Large intestine (tissue), 3 donors: ENCODE data around the gene SHOX. TPM values are rescaled to one million over a fixed set of nuclear protein-coding genes. Genes with fewer than 3 reads are reported as not detected.
"Not testable (repeated sequence)": the region's sequence is repeated elsewhere in the genome, so short reads cannot be mapped to it uniquely, and the experiment has no call there.

Experiments
- DNase-seq, 2 donors: peaks; one replicate each; pipeline versions ENCODE4 v3.0.0 to v3.0.0-alpha.2; 2013
- H3K27ac ChIP-seq: one replicate; pipeline ENCODE4 v1.5.1; 2013; ENCODE audit warnings: low read length
- H3K27me3 ChIP-seq: 2 replicates; pipeline ENCODE4 v1.6.1; 2013; ENCODE audit warnings: low read length; ENCODE audit not compliant: control insufficient read depth, insufficient read depth
- H3K36me3 ChIP-seq: 2 replicates; pipeline ENCODE4 v1.6.1; 2013; ENCODE audit warnings: low read length; ENCODE audit not compliant: control insufficient read depth, insufficient read depth
- H3K4me1 ChIP-seq: one replicate; pipeline ENCODE4 v1.6.1; 2013; ENCODE audit warnings: low read length; ENCODE audit not compliant: control insufficient read depth, insufficient read depth
- H3K4me3 ChIP-seq: one replicate; pipeline ENCODE4 v1.5.1; 2013; ENCODE audit warnings: low read length
- H3K9me3 ChIP-seq: one replicate; pipeline ENCODE4 v1.6.1; 2013; ENCODE audit warnings: mild to moderate bottlenecking, low read depth, low read length, moderate library complexity; ENCODE audit not compliant: control insufficient read depth
- WGBS: methylation state at CpG from one replicate; pipeline ENCODE4 v1.1.5; 2013; ENCODE audit warnings: low lambda C conversion rate; ENCODE audit not compliant: insufficient coverage; 5-methylcytosine and 5-hydroxymethylcytosine counted together
- polyA plus RNA-seq: library from polyadenylated mRNA; unstranded; fragments of 120-200 nt; gene quantifications from one replicate; pipeline ENCODE4 v1.2.1, GENCODE V29; 2013

The SHOX gene
- polyA plus RNA-seq, 1 donor = 0.01 TPM

DNA sequence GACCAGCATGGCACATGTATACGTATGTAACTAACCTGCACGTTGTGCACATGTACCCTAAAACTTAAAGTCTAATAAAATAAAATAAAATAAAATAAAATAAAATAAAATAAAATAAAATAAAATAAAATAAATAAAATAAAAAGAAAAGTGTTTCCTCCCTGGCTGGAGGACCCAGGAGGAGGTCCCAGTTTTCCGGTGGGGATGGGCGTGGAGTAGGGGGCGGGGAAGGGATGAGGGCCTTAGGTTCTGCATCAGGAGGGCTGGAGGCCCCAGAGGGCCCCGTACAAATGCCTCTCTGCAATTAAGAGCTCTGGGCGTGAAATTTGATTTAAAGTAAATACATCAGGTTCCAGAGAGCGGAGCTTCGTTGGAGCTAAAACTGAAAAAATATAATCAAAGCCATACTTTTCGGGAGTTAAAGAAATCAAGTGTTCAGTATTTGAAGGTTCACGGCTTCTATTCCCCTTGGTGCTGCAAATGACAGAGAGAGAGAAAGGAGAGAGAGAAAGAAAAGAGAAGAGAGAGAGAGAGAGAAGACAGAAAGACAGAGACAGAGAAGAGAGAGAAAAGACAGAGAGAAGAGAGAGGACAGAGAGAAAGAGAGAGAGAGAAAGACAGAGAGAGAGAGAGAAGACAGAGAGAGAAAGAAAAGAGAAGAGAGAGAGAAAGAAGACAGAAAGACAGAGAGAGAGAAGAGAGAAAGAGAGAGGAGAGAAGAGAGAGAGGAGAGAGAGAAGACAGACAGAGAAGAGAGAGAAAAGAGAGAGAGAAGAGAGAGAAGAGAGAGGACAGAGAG, 8.7 kb upstream of the SHOX start:
- Histone ChIP-seq H3K4me3 (no peak overlapping the region), H3K9me3 (no peaks in the 10 kb centered on the region), H3K27ac (no peak overlapping the region), H3K36me3 (no peaks in the 10 kb centered on the region), H3K27me3 (peaks cover 37% of the 10 kb centered on the region), H3K4me1 (no peaks in the 10 kb centered on the region)
- 34% methylated on average over 6 of the region's 11 CpGs for WGBS
- no peak for DNase-seq

DNA sequence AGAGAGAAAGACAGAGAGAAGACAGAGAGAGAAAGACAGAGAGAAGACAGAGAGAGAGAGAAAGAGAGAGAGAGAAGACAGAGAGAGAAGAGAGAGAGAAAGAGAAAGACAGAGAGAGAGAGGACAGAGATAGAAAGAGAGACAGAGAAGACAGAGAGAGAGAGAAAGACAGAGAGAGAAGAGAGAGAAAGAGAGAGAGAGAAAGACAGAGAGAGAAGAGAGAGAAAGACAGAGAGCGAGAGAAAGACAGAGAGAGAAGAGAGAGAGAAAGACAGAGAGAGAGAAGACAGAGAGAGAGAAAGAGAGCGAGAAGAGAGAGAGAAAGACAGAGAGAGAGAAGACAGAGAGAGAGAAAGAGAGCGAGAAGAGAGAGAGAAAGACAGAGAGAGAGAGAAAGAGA, 7.8 kb upstream of the SHOX start:
- DNase-seq, H3K36me3 ChIP-seq, H3K27ac ChIP-seq, H3K4me1 ChIP-seq, H3K4me3 ChIP-seq, H3K9me3 ChIP-seq: not testable (repeated sequence)
- H3K27me3 ChIP-seq = peaks cover 46% of the 10 kb centered on the region
- 58% methylated on average over 2 of the region's 3 CpGs for WGBS

DNA sequence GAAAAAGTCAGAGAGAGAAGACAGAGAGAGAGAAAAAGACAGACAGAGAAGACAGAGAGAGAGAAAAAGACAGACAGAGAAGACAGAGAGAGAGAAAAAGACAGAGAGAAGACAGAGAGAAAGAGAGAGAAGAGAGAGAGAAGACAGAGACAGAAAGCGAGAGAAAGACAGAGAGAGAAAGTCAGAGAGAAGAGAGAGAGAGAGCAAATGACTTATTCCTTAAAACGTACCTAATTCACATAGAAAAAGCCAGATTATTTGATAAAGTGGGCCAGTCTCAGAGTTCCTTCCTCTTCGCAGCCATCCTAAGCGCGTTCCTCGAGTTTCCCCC, 7.4 kb upstream of the SHOX start:
- H3K4me1 ChIP-seq = no peaks in the 10 kb centered on the region
- no peaks in the 10 kb centered on the region for H3K9me3 ChIP-seq
- no peak for DNase-seq
- no peaks in the 10 kb centered on the region for H3K36me3 ChIP-seq
- peaks cover 51% of the 10 kb centered on the region for H3K27me3 ChIP-seq
- WGBS = 9% methylated on average over 1 of the region's 6 CpGs
- H3K27ac ChIP-seq = no peak overlapping the region
- no peak overlapping the region for H3K4me3 ChIP-seq

DNA sequence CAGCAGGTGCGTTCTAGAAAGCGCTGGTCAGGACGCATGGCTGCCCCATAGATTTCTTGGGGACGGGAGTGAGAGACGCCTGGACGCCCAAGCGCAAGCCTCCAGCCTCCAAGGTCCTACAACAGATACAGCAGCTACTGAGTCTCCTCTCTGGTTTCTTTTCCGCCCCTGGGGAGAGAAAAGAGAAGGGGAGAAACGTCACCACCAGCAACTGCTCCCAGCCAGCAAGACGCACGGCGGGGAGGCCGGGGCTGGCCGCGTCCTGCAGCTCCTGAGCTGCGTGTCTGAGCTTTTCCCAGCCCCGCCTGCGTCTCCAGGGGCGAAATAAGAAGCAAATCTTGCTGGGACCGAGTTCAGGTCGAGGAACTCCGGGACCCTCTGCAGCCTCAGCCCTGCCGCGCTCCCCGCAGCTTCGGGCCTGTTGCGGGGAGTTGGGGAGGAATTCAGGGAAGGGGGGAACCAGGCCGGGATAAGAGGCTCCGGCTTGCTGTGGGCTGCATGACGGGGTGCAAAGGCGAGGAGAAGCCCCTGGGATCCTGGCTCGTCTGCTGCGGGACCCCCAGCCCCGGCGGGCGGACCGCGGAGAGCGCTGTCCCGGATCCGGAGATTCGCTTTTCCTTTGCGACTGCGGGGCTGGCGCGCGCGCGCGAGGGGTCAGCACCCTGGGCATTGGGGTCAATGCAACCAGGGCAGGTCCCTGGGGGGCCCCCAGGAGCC, 6.8 kb upstream of the SHOX start:
- Histone ChIP-seq H3K27ac (no peak overlapping the region), H3K4me3 (no peak overlapping the region), H3K36me3 (no peaks in the 10 kb centered on the region), H3K27me3 (peaks cover 51% of the 10 kb centered on the region), H3K4me1 (no peaks in the 10 kb centered on the region), H3K9me3 (no peaks in the 10 kb centered on the region)
- WGBS = no CpG with 5 or more reads among the region's 50 CpGs
- DNase-seq = no peak

DNA sequence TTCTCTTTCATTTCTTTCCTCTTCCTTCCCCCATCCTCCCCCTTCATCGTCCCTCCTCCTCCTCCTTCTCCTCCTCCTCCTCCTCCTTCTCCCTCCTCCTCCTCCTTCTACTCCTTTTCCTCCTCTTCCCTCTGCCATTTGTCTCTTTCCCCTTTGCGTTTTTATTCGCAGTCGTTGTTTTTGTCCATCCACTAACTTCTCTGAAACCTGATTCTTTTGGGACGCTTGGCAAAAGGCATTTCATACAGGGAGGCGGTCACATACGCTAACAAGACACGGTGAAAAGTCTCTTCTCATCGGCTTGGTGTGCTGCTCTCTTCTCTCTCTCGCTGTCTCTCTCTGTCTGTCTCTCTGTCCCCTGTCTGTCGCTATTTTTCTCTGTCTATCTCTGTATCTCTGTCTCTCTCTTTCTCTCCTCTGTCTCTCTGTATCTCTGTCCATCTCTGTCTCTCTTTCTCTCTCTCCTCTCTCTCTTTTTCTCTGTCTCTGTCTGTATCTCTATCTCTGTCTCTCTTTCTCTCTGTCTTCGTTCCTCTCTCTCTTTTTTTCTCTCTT, 5.4 kb upstream of the SHOX start:
- 12% methylated on average over 5 of the region's 12 CpGs for WGBS
- Histone ChIP-seq H3K36me3 (no peaks in the 10 kb centered on the region), H3K9me3 (peaks cover 3% of the 10 kb centered on the region), H3K4me1 (no peaks in the 10 kb centered on the region), H3K4me3 (no peak overlapping the region), H3K27me3 (peaks cover 55% of the 10 kb centered on the region), H3K27ac (no peak overlapping the region)
- DNase-seq = no peak

DNA sequence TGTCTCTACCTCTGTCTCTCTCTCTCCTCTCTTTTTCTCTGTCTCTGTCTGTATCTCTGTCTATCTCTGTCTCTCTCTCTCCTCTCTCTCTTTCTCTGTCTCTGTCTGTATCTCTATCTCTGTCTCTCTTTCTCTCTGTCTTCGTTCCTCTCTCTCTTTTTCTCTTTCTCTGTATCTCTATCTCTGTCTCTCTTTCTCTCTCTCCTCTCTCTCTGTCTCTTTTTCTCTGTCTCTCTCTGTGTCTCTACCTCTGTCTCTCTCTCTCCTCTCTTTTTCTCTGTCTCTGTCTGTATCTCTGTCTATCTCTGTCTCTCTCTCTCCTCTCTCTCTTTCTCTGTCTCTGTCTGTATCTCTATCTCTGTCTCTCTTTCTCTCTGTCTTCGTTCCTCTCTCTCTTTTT, 4.5 kb upstream of the SHOX start:
- H3K4me1 ChIP-seq = not testable (repeated sequence)
- H3K27me3 ChIP-seq = peaks cover 58% of the 10 kb centered on the region
- 57% methylated on average over 1 of the region's 2 CpGs for WGBS

DNA sequence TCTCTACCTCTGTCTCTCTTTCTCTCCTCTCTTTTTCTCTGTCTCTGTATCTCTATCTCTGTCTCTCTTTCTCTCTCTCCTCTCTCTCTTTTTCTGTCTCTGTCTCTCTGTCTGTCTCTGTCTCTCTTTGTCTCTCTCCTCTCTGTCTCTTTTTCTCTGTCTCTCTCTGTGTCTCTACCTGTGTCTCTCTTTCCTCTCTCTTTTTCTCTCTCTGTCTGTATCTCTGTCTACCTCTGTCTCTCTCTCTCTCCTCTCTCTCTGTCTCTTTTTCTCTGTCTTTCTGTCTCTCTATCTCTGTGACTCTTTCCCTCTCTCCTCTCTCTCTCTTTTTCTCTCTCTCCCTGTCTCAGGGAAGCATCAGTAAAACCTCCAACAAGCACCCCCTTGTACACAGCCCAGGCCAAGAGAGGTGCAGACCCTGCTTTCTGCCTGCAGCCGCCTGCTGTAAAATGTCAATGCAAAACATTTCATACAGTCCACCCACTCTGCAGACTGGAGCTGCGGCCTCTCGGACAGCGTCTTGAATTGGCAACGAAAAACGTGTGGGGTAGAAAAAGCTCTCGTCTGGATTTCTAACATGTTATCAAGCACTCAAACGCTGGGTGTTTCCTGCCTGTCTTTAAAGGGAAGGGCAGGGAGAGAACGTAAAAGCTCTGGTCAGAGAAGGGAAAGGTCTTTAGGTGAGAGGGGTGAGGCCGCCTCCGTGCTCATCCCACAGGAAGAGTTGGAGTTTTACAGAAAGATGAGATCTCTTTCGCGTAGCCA, 3.7 kb upstream of the SHOX start:
- no peaks in the 10 kb centered on the region for H3K4me1 ChIP-seq
- WGBS = 10% methylated on average over 2 of the region's 13 CpGs
- H3K27ac ChIP-seq = no peak overlapping the region
- H3K27me3 ChIP-seq = peaks cover 62% of the 10 kb centered on the region
- H3K36me3 ChIP-seq = no peaks in the 10 kb centered on the region
- H3K9me3 ChIP-seq = peaks cover 10% of the 10 kb centered on the region
- no peak for DNase-seq
- H3K4me3 ChIP-seq = no peak overlapping the region

More for the DNA sequence above, 4.5 kb upstream of the SHOX start:
- not testable (repeated sequence) for H3K4me3 ChIP-seq, H3K36me3 ChIP-seq, H3K27ac ChIP-seq, DNase-seq, H3K9me3 ChIP-seq

DNA sequence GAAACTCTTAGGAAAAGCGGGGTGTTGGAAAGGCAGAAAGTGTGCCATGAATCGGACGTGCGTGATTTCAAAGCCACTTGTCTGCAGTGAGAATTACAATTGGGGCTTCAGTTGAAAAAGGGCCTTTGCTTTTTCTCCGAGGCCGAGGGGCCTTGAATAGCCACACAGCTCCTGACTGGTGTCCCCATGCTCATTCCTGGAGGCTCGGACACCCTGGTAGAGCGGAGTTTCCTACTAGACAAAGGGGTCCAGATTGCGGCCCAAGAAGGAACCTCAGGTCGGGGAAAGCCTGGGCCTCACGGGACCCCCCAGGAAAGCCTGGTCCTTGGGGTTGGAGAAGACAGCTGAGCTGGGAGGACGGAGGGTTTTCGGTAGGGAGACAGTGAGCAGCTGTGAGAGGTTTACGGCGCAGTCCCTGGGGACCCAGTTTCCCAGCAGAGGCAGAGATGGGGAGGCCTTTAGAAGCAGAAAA, 3.0 kb upstream of the SHOX start:
- no peak for DNase-seq
- no CpG with 5 or more reads among the region's 15 CpGs for WGBS
- H3K27me3 ChIP-seq = peaks cover 68% of the 10 kb centered on the region

DNA sequence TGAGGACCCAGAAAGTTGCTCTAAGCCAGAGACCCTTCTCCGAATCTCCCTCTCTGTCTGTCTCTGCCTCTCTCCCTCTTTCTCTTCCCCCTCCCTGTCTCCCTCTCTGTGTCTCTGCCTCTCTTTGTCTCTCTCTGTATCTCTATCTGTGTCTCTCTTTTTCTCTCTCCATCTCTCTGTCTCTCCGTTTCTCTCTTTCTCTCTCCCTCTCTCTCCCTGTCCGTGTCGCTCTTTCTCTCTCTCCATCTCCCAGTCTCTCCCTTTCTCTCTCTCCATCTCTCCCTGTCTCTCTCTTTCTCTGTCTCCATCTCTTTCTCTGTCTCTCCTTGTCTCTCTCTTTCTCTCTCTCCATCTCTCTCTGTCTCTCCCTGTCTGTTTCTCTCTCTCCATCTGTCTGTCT, 2.6 kb upstream of the SHOX start:
- no peaks in the 10 kb centered on the region for H3K4me1 ChIP-seq
- DNase-seq = no peak
- H3K27ac ChIP-seq = no peak overlapping the region
- H3K4me3 ChIP-seq = no peak overlapping the region
- peaks cover 11% of the 10 kb centered on the region for H3K9me3 ChIP-seq
- peaks cover 73% of the 10 kb centered on the region for H3K27me3 ChIP-seq
- H3K36me3 ChIP-seq = no peaks in the 10 kb centered on the region
- WGBS = 6% methylated on average over 3 of the region's 4 CpGs

More for the DNA sequence above, 3.0 kb upstream of the SHOX start:
- H3K4me3 ChIP-seq = no peak overlapping the region
- no peak overlapping the region for H3K27ac ChIP-seq
- H3K9me3 ChIP-seq = peaks cover 11% of the 10 kb centered on the region
- no peaks in the 10 kb centered on the region for H3K36me3 ChIP-seq
- H3K4me1 ChIP-seq = no peaks in the 10 kb centered on the region
